ENCODE data around the gene TXK.

- TF ChIP-seq, protein P1, sequence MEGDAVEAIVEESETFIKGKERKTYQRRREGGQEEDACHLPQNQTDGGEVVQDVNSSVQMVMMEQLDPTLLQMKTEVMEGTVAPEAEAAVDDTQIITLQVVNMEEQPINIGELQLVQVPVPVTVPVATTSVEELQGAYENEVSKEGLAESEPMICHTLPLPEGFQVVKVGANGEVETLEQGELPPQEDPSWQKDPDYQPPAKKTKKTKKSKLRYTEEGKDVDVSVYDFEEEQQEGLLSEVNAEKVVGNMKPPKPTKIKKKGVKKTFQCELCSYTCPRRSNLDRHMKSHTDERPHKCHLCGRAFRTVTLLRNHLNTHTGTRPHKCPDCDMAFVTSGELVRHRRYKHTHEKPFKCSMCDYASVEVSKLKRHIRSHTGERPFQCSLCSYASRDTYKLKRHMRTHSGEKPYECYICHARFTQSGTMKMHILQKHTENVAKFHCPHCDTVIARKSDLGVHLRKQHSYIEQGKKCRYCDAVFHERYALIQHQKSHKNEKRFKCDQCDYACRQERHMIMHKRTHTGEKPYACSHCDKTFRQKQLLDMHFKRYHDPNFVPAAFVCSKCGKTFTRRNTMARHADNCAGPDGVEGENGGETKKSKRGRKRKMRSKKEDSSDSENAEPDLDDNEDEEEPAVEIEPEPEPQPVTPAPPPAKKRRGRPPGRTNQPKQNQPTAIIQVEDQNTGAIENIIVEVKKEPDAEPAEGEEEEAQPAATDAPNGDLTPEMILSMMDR (IDR thresholded peaks at IDR 0.05): no peak
- no peak for TF ChIP-seq POLR2A (IDR thresholded peaks at IDR 0.05)
Measured at GRCh38 chr4:48025005-48025404, 109.0 kb downstream of the TXK start.

Data from lower leg skin (tissue), 3 donors.